A549 (cell line): ENCODE results near the gene ATF6B. TPM values are rescaled to one million over a fixed set of nuclear protein-coding genes. Genes with fewer than 3 reads are reported as not detected.

ENCODE experiments used
- ATAC-seq, 2 experiments: fragments of 200-7000 bp in 1 of 2; fragments of >200 bp in 1 of 2; cut with Nextera tagmentation in 1 of 2; cut with Tn5 transposase in 1 of 2; 3 replicates each; pipeline versions ENCODE4 v1.8.0 to v1.9.1; 2018 to 2020; ENCODE audit warnings: mild to moderate bottlenecking in 1 of 2, moderate library complexity in 1 of 2
- CTCF ChIA-PET: fragments of 300-600 bp; sonication (Branson Sonifier 250); formaldehyde crosslinking; extraction: SDS; loops from one replicate; lab custom pipeline; 2021; ENCODE audit warnings: antibody characterized with exemption, inconsistent platforms; lab: Yijun Ruan, JAX
- POLR2A ChIA-PET: fragments of 350-600 bp; formaldehyde crosslinking; extraction: SDS; loops from one replicate; lab custom pipeline; 2021; ENCODE audit warnings: antibody characterized with exemption, inconsistent platforms; lab: Yijun Ruan, JAX
- DNase-seq, 2 experiments: peaks; one replicate each; pipeline versions ENCODE4 v3.0.0 to v3.0.0-alpha.2; 2011 to 2016; ENCODE audit warnings: low read depth in 1 of 2, low spot score in 1 of 2
- FAIRE-seq: peaks from 2 replicates; lab custom pipeline; 2011; peaks lifted over from hg19 to GRCh38; lab: Jason Lieb, UNC
- H3K27ac ChIP-seq, 2 experiments: fragments of >200 bp; sonication (Bioruptor Twin); formaldehyde crosslinking; 3 replicates each; pipeline ENCODE4 v1.5.1; 2016 to 2017
- H3K4me1 ChIP-seq: fragments of >200 bp; sonication (Bioruptor Twin); formaldehyde crosslinking; 3 replicates; pipeline ENCODE4 v1.6.1; 2016
- H3K4me2 ChIP-seq: fragments of >200 bp; sonication (Bioruptor Twin); formaldehyde crosslinking; 3 replicates; pipeline ENCODE4 v1.6.1; 2016
- H3K4me3 ChIP-seq: fragments of >200 bp; sonication (Bioruptor Twin); formaldehyde crosslinking; 3 replicates; pipeline ENCODE4 v1.5.1; 2016
- H3K9me3 ChIP-seq: fragments of >200 bp; sonication (Bioruptor Twin); formaldehyde crosslinking; 3 replicates; pipeline ENCODE4 v1.6.1; 2016
- CBX8 ChIP-seq: fragments of 200-600 bp; sonication (generic); IDR thresholded peaks from 2 replicates; pipeline ENCODE4 v1.6.1; 2016
- CEBPB ChIP-seq, 2 experiments: fragments of >200 bp in 1 of 2; sonication (Bioruptor Twin) in 1 of 2; formaldehyde crosslinking in 1 of 2; IDR thresholded peaks; 2 replicates each; pipeline ENCODE4 v1.6.1; 2012 to 2016
- CHD2 ChIP-seq: fragments of 150-350 bp; IDR thresholded peaks from 2 replicates; pipeline ENCODE4 v1.6.1; 2014; ENCODE audit warnings: low read length; ENCODE audit not compliant: partially characterized antibody
- FOSL2 ChIP-seq, 2 experiments: fragments of 450-650 bp in 1 of 2; fragments of >200 bp in 1 of 2; sonication (Bioruptor Twin) in 1 of 2; formaldehyde crosslinking; IDR thresholded peaks; 2 replicates each; pipeline versions ENCODE4 v1.5.0 to v1.6.1; 2016 to 2020; ENCODE audit warnings: mild to moderate bottlenecking in 1 of 2, moderate library complexity in 1 of 2
- FOXS1 ChIP-seq: fragments of 250-450 bp; sonication (Bioruptor Pico); IDR thresholded peaks from 2 replicates; pipeline ENCODE4 v1.5.0; 2020; ENCODE audit warnings: mild to moderate bottlenecking, moderate library complexity
- HOXA7 ChIP-seq: fragments of 250-450 bp; sonication (Bioruptor Pico); IDR thresholded peaks from 2 replicates; pipeline ENCODE4 v1.5.0; 2020; ENCODE audit warnings: mild to moderate bottlenecking, moderate library complexity
- HOXB13 ChIP-seq: fragments of 250-450 bp; sonication (Bioruptor Pico); IDR thresholded peaks from 2 replicates; pipeline ENCODE4 v1.5.0; 2020; ENCODE audit warnings: low read depth, mild to moderate bottlenecking, moderate library complexity
- HOXB5 ChIP-seq: fragments of 250-450 bp; sonication (Bioruptor Pico); IDR thresholded peaks from 2 replicates; pipeline ENCODE4 v1.5.0; 2020; ENCODE audit warnings: mild to moderate bottlenecking, moderate library complexity
- MAFK ChIP-seq: fragments of 450-650 bp; IDR thresholded peaks from 2 replicates; pipeline ENCODE4 v1.6.1; 2014; ENCODE audit not compliant: partially characterized antibody
- POLR2A ChIP-seq: IDR thresholded peaks from 2 replicates; pipeline ENCODE4 v1.6.1; 2012; ENCODE audit warnings: mild to moderate bottlenecking, low read length
- POLR2AphosphoS2 ChIP-seq: conservative IDR thresholded peaks from 2 replicates; pipeline ENCODE4 v1.6.1; 2012; ENCODE audit warnings: low read length, improper control_type of control experiment, inconsistent platforms
- RAD21 ChIP-seq, 2 experiments: fragments of >200 bp in 1 of 2; sonication (Bioruptor Twin) in 1 of 2; formaldehyde crosslinking in 1 of 2; IDR thresholded peaks in 1 of 2; conservative IDR thresholded peaks in 1 of 2; 2 replicates in 1 of 2; 3 replicates in 1 of 2; pipeline ENCODE4 v1.6.1; 2012 to 2018; ENCODE audit warnings: inconsistent platforms in 1 of 2
- ZC3H11A ChIP-seq: fragments of 450-650 bp; IDR thresholded peaks from 2 replicates; pipeline ENCODE4 v1.6.1; 2014; ENCODE audit warnings: antibody characterized with exemption, mild to moderate bottlenecking
- ZNF302 ChIP-seq: fragments of 250-450 bp; sonication (Bioruptor Pico); IDR thresholded peaks from 2 replicates; pipeline ENCODE4 v1.9.0; 2021; ENCODE audit warnings: inconsistent platforms, mild to moderate bottlenecking, moderate library complexity
- WGBS: methylation state at CpG from one replicate; pipeline ENCODE4 v1.1.6; 2017; ENCODE audit errors: missing lambda C conversion rate; 5-methylcytosine and 5-hydroxymethylcytosine counted together
- polyA plus RNA-seq, 4 experiments: library from polyadenylated mRNA; depleted of rRNA in 3 of 4; stranded (reverse); fragments of >200 nt; fragmentation: RNase III in 1 of 4; extraction: RNeasy Plus Mini Kit Qiagen cat#74134 plus additional on column Dnase treatment in 1 of 4; gene quantifications; 2 replicates in 3 of 4; 3 replicates in 1 of 4; pipeline ENCODE4 v1.2.3, GENCODE V29; 2011 to 2017
- TF ChIP-seq, protein P1 (sequence below): fragments of 250-450 bp; sonication (Bioruptor Pico); IDR thresholded peaks from 2 replicates; pipeline ENCODE4 v1.5.0; 2021; ENCODE audit warnings: mild to moderate bottlenecking, moderate library complexity, borderline replicate concordance
- TF ChIP-seq, protein P2 (sequence below): fragments of 150-350 bp; IDR thresholded peaks from 2 replicates; pipeline ENCODE4 v1.6.1; 2014; ENCODE audit warnings: low read depth, mild to moderate bottlenecking, low read length
- TF ChIP-seq, protein P3 (sequence below): IDR thresholded peaks from 2 replicates; pipeline ENCODE4 v1.6.1; 2012

The ATF6B gene
- polyA plus RNA-seq, 2 of the 4 experiments (the other 2 are of a cell fraction): 19.3 to 29.0 TPM

DNA sequence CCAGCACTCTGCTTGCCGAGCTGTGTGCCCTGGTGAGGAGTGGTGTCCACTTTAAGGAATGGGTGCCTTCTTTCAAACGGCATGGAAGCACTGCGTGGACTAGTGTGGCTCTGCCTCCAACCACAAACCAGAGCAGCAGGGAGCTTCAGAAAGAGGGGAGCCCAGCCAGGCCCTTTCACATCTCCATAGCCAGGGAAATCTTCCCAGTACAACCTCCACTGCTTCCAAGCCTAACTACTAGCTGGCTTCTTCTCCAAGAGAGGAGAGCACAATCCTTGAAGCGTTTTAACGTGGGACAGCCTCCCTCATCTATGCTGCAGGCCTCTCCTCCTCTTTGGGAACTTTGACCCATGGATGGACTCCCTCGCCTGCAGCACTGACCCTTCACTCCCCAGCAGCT lies 45.6 kb downstream of the ATF6B start:
- 69% methylated on average over 6 of the region's 6 CpGs for WGBS
- TF ChIP-seq CEBPB (IDR thresholded peaks at IDR 0.05) (no peak), ZC3H11A (no peak), RAD21 (conservative IDR thresholded peaks at IDR 0.05 in 1 of 2, IDR thresholded peaks at IDR 0.05 in 1 of 2) (no peak), HOXA7 (CRISPR knock-in tag) (no peak), POLR2A (no peak), CBX8 (no peak), HOXB13 (CRISPR knock-in tag) (no peak), POLR2AphosphoS2 (no peak), ZNF302 (no peak), FOXS1 (CRISPR knock-in tag) (no peak), CHD2 (no peak), FOSL2 (IDR thresholded peaks at IDR 0.05) (no peak), FOSL2 (CRISPR knock-in tag; IDR thresholded peaks at IDR 0.05) (no peak), MAFK (no peak), HOXB5 (no peak)
- TF ChIP-seq, protein P1, sequence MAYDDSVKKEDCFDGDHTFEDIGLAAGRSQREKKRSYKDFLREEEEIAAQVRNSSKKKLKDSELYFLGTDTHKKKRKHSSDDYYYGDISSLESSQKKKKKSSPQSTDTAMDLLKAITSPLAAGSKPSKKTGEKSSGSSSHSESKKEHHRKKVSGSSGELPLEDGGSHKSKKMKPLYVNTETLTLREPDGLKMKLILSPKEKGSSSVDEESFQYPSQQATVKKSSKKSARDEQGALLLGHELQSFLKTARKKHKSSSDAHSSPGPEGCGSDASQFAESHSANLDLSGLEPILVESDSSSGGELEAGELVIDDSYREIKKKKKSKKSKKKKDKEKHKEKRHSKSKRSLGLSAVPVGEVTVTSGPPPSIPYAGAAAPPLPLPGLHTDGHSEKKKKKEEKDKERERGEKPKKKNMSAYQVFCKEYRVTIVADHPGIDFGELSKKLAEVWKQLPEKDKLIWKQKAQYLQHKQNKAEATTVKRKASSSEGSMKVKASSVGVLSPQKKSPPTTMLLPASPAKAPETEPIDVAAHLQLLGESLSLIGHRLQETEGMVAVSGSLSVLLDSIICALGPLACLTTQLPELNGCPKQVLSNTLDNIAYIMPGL (CRISPR knock-in tag): no peak
- TF ChIP-seq, protein P2, sequence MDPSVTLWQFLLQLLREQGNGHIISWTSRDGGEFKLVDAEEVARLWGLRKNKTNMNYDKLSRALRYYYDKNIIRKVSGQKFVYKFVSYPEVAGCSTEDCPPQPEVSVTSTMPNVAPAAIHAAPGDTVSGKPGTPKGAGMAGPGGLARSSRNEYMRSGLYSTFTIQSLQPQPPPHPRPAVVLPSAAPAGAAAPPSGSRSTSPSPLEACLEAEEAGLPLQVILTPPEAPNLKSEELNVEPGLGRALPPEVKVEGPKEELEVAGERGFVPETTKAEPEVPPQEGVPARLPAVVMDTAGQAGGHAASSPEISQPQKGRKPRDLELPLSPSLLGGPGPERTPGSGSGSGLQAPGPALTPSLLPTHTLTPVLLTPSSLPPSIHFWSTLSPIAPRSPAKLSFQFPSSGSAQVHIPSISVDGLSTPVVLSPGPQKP: no peak
- TF ChIP-seq, protein P3, sequence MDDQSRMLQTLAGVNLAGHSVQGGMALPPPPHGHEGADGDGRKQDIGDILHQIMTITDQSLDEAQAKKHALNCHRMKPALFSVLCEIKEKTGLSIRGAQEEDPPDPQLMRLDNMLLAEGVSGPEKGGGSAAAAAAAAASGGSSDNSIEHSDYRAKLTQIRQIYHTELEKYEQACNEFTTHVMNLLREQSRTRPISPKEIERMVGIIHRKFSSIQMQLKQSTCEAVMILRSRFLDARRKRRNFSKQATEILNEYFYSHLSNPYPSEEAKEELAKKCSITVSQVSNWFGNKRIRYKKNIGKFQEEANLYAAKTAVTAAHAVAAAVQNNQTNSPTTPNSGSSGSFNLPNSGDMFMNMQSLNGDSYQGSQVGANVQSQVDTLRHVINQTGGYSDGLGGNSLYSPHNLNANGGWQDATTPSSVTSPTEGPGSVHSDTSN: no peak
- TF ChIP-seq, all 56 proteins: peak for 0
- H3K4me2 ChIP-seq: no peak overlapping the region

DNA sequence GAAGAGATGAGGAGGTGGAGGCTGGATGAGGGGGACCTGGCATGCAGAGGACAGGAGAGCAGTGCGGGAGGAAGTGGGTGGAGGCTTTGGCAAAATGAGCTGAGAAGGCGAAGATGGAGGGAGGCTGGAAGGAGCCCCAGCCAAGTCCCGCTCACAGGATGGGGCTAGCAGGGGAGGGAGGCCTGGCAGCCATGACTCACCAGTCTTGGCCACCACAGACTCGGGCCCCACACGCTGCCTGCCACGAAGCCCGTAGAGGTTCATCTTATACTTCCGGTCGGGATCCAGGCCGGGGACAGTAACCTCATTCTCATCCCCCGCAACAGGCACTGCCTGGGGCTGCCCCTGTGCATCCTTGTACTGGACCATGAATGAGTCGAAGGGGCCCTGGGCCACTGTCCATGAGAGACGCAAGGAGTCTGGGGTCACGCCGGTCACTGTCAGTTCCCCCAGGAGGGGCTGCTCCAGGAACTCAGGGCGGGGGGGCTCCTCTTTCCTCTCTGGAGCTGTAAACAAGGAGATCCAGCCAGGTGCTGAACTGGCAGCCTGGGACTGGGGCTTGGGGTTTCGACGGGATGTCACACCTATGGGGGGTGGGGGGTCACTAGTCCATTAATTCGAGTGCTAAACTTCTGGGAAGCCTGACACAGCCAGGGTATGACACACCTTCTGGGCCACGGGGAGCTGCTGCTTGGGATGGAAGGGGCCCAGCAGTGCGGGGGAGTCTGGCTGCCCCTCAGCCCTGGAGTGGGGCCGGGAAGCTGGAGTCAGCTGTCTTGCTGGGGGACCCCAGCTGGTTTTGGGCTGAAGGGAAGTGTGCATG lies 46.7 kb downstream of the ATF6B start:
- ATAC-seq: no peak
- CTCF ChIA-PET: interaction anchor here (2.3 kb wide), 1 partner anchor 37 kb away, joined by 11 read pairs; no protein-coding TSS in a partner anchor

More for the DNA sequence above, 45.6 kb downstream of the ATF6B start:
- POLR2A ChIA-PET: no interaction called here
- H3K4me1 ChIP-seq: peaks cover 7% of the 10 kb centered on the region; the same call in 1 of the 3 replicates
- FAIRE-seq: no peak
- H3K9me3 ChIP-seq: no peaks in the 10 kb centered on the region
- CTCF ChIA-PET: interaction anchor here (2.3 kb wide), 1 partner anchor 36 kb away, joined by 11 read pairs; no protein-coding TSS in a partner anchor
- DNase-seq: no peak
- ATAC-seq: no peak
- H3K4me3 ChIP-seq: no peak overlapping the region
- no peak overlapping the region for H3K27ac ChIP-seq

More for the DNA sequence above, 46.7 kb downstream of the ATF6B start:
- no peak for FAIRE-seq
- no peak for TF ChIP-seq FOXS1 (CRISPR knock-in tag)
- no peak for TF ChIP-seq FOSL2 (IDR thresholded peaks at IDR 0.05)
- TF ChIP-seq FOSL2 (CRISPR knock-in tag; IDR thresholded peaks at IDR 0.05): 0 out of 2 replicates have a peak, but pooled peaks have one; percentile 9
- POLR2A ChIA-PET: no interaction called here
- H3K9me3 ChIP-seq: no peaks in the 10 kb centered on the region
- 52% methylated on average over 10 of the region's 22 CpGs for WGBS
- no peak overlapping the region for H3K4me2 ChIP-seq
- peaks cover 7% of the 10 kb centered on the region; the same call in 1 of the 3 replicates for H3K4me1 ChIP-seq
- H3K27ac ChIP-seq: no peak overlapping the region
- no peak for DNase-seq
- H3K4me3 ChIP-seq: no peak overlapping the region
